GM23338 (cell line): ENCODE results near the gene SYCN.

Source experiments
- CREB1 ChIP-seq: fragments of 250-450 bp; sonication (Bioruptor Pico); IDR thresholded peaks from 2 replicates; pipeline ENCODE4 v1.5.0; 2020; ENCODE audit warnings: low read depth, mild to moderate bottlenecking, moderate library complexity
- CTCF ChIP-seq, 2 experiments: fragments of 200-600 bp in 1 of 2; sonication (generic) in 1 of 2; conservative IDR thresholded peaks; 2 replicates each; pipeline versions ENCODE4 v1.5.1 to v1.6.1; 2016 to 2017; ENCODE audit warnings: antibody characterized with exemption in 2 of 2, low read depth in 2 of 2, mild to moderate bottlenecking in 2 of 2, moderate library complexity in 1 of 2
- ETS1 ChIP-seq: IDR thresholded peaks from 2 replicates; pipeline ENCODE4 v1.6.1; 2016; ENCODE audit warnings: antibody characterized with exemption
- EZH2 ChIP-seq: fragments of 200-600 bp; sonication (generic); IDR thresholded peaks from one replicate; pipeline ENCODE4 v1.8.0; 2017; ENCODE audit warnings: antibody characterized with exemption, mild to moderate bottlenecking, low read depth; ENCODE audit not compliant: unreplicated experiment
- EZH2phosphoT487 ChIP-seq: fragments of 200-600 bp; sonication (generic); IDR thresholded peaks from one replicate; pipeline ENCODE4 v1.8.1; 2018; ENCODE audit warnings: antibody characterized with exemption; ENCODE audit not compliant: unreplicated experiment
- JUNB ChIP-seq: IDR thresholded peaks from one replicate; pipeline ENCODE4 v1.6.1; 2016; ENCODE audit warnings: antibody characterized with exemption; ENCODE audit not compliant: unreplicated experiment
- NANOG ChIP-seq: IDR thresholded peaks from 2 replicates; pipeline ENCODE4 v1.6.1; 2016; ENCODE audit warnings: antibody characterized with exemption, borderline replicate concordance
- POLR2AphosphoS5 ChIP-seq: IDR thresholded peaks from 2 replicates; pipeline ENCODE4 v1.6.1; 2016; ENCODE audit warnings: antibody characterized with exemption, low read depth
- REST ChIP-seq: IDR thresholded peaks from one replicate; pipeline ENCODE4 v1.6.1; 2018; ENCODE audit warnings: antibody characterized with exemption; ENCODE audit not compliant: unreplicated experiment
- STAT1 ChIP-seq: IDR thresholded peaks from one replicate; pipeline ENCODE4 v1.6.1; 2016; ENCODE audit warnings: antibody characterized with exemption; ENCODE audit not compliant: unreplicated experiment
- ZNF331 ChIP-seq: fragments of 250-450 bp; sonication (Bioruptor Pico); IDR thresholded peaks from 2 replicates; pipeline ENCODE4 v1.5.0; 2020; ENCODE audit warnings: low read depth, mild to moderate bottlenecking, moderate library complexity

- TF ChIP-seq CTCF (conservative IDR thresholded peaks at IDR 0.05; ENCODE audit: low read depth in 2 of 2) (no peak), EZH2phosphoT487 (no peak), EZH2 (no peak), REST (no peak), POLR2AphosphoS5 (no peak), CREB1 (no peak), STAT1 (no peak), NANOG (no peak), JUNB (no peak), ZNF331 (CRISPR knock-in tag) (no peak), ETS1 (no peak)
Measured at GRCh38 chr19:39253374-39254149, 49.5 kb upstream of the SYCN start.
